ENCODE data around the gene EHMT1.
A peak's percentile ranks its signal among the peaks of the same experiment; 100 is the strongest.

The EHMT1 gene
- total RNA-seq, result 30.1 to 83.7 (median 43.9) reads per million in 17 experiments

DNA sequence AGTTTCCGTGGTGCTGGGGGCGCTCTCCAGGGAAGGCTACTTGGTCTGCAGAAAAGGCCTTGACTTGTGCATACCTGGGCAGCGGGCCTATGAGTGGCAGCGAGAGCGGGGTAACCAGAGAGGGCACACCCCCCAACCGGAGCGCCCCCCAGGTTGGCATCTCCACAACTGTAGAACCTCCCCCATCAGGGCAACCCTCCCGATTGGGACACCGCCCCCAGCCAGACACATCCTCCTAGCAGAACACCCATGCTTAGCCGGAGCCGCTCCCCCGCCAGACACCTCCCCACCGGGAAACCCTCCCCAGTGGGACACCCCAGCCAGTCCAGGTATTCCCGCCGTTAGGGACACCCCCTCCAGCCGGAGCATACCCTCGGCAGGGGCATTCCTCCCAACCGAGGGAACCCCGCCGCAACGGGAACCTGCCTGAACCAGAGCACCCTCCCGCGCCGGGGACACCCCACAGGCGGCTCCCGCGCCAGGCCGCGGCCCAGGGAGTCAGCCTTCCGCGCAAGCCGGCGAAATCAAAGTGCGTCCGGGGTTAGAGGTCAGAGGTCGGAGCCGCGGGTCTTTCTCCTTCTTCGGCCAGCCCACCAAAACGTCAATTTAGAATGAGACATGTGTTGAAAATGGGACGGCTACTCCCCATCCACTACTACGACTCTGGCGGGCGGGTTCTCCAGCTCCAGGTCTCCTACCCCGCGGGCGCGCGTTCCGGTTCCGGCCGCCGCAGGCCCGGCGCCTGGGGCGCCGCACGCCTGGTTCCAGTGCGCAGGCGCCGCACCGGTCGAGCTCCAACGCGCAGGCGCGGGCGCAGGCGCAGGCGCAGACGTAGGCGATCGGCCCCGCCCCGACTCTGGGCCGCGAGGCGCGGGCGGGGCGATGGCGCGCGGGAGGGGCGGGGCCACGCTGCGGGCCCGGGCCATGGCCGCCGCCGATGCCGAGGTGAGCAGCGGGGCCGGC, at the start of gene EHMT1:
Gene EHMT1 (plus strand): TSS at position 901 of the 963 bp plus-strand sequence. CDS start 24 bp downstream, at position 925.
- DNase-seq, result peak; percentile 95 to 99 (median 98)

GRCh38 chr9:137569609-137570203, 49.1 kb upstream of the EHMT1 start:
- no peak for DNase-seq

DNA sequence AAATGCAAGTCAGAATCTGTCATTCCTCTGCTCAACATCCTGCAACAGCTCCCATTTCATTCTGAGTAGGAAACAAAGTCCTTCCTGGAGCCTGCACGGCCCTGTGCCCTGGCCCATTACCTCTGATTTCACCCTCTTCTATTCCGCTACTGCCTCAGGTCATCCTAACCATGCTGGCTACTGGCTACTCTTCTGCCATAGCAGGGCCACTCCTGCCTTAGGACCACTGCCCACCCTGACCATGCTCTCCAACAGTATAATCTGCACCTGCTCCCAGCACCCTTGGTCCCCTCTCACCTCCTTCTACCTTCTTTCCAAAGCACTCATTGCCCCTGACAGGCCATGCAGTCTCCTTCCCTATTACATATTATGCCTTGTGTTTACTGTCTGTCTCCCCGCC, 48.2 kb upstream of the EHMT1 start:
- no peak for DNase-seq

- DNase-seq, result no peak
These were observed 44.6 kb upstream of the EHMT1 start for GRCh38 chr9:137574192-137574591.

DNA sequence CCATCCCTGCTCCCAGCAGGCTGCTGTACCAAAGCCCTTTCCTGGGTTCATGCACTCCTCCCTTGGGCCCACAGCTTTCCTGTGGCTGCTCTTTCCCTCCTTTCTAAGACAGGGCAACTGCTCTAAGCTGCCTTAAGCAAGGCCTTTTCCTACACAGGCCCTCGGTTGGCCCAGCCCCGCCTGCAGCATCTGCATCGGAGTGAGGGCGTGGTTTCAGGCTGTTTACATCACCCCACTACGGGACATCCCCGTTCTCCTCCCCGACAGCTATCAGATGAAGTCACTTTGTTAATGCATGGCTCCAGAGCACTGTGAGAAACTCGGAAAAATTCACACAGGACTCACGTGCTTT, 43.5 kb upstream of the EHMT1 start:
- DNase-seq, result no peak

GRCh38 chr9:137575716-137576411, 42.9 kb upstream of the EHMT1 start:
- no peak for DNase-seq

GRCh38 chr9:137578518-137579258, 40.1 kb upstream of the EHMT1 start, which contains the start of gene DPH7:
Gene DPH7 (minus strand): TSS chr9:137578925. CDS start chr9:137578777, 148 bp downstream.
- DNase-seq, result peak; percentile 96 to 99 (median 98)

DNA sequence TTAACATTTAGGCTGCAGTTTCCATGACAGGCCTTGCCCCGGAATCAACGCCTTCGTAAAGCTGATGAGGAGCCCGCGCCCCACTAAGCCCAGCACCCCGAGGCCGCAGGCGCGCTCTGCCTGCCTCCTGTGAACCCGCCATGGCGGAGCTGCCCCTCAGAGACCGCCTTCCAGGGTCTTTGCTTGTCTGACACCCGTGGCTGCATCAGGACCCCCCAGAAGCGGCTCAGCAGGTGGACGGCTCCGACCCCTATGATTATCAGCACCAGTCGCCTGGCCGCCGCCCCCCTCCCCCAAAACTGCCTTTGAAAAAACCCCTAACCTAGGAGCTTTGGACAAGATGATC, 39.6 kb upstream of the EHMT1 start:
- DNase-seq, result no peak

DNA sequence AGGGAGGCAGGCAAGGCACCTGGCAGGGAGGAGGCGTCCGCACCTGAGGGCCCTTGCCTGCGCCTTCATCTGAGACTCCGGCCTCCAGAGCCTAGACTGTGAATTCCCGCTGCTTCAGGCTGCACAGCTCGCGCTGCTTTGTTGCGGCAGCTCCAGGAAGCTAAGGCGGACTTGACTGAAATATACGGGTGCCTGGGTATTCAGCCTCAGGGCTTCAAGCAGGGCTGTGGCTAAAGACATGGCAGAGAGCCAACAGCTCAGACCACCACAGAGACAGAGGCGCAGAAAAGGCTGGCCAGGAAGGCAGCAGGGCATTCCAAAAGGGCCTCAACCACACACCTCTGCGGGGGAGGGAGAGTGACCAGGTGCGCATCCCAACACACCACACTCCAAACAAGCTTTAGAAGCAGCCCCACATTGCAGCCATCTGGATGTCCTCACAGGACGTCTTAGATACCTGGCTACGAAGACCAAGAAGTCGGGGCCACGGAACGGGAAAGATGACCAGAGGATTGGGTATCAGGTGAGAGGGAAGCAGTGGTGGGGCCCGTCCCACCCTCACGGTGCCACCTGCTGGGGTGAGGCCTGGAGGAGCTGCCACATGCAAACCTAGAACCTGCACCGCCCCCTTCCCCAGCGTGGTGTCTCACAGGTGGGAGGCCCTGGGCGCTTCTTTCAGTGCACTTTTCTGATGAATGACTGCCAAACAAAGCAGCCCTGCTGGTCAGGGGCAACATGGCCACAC, 38.4 kb upstream of the EHMT1 start:
- no peak for DNase-seq

- DNase-seq, result no peak
These were observed 37.9 kb upstream of the EHMT1 start for GRCh38 chr9:137580954-137581322.

- no peak for DNase-seq
These were observed 37.2 kb upstream of the EHMT1 start for GRCh38 chr9:137581361-137582285.

DNA sequence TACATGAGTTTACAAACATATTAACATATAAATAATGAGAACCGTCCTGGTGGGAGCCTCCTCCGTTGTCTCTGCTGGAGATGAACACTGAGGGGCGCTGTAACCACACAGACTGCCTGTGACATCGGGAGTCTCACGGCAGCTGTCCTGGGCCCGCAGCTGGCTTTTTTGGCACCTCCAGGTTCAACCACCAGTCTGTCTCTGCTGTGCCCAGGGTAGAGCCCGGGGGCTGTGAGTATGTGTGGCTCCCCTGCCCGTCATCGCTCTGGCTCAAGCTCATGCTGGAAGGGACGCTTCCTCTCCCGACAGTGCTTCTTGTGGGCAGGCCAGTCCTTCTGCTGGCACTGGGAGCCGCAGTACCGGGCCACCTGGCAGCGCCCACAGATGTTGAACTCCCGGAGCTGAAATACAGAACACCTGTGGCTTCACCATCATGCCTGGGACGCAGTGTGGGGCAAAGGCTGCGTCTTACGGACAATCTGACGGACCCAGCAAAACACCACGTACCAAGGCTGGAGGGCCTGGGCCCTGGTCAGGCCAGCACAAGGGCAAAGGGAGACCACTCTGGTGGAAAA, 36.4 kb upstream of the EHMT1 start:
- peak in 3 of 4 experiments; percentile 33 to 60 (median 42) for DNase-seq

DNA sequence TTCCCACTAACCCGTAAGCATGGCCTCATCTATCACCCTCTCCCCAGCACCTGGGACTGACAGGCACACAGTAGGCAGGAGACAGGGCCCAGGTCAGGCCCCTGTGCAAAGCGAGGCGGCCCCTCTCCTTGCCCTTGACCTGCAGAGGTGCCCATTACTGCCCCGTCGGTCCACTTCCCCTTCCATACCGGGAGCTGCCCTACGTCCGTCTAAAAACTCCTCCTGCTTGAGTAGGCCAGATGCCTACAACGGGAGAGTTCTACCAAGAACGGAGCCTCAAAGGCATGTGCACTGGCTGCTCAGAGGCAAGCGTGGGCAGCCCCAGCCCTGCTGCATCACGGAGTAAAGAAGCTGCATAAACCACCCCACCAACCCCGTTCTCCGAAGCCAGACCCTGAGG, 35.5 kb upstream of the EHMT1 start:
- DNase-seq, result no peak

- DNase-seq, result no peak
These were observed 34.8 kb upstream of the EHMT1 start for GRCh38 chr9:137583957-137584356.

GRCh38 chr9:137586854-137587253, 32.0 kb upstream of the EHMT1 start:
- no peak for DNase-seq

DNA sequence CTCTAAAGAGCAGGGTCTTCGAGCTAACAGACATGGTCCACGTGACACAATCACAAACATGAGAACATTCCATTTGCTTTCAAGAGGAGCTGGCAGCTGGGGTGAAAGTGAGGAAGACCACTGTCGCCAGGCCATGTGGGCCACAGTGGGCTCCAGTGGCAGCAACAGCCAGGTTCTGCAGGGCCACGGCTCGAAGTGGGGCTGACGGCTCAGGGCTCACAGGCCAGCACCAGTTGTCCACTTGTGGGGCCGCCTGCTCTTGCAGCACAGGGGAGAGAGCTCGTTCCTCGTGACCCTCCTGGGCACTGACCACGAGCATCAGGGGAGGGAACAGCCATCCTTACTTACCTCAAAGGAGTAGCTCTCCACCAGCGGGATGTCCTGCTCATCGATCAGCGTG, 30.5 kb upstream of the EHMT1 start:
- DNase-seq, result no peak

GRCh38 chr9:137588891-137589290, 29.9 kb upstream of the EHMT1 start:
- DNase-seq, result no peak

GRCh38 chr9:137589441-137590122, 29.2 kb upstream of the EHMT1 start:
- peak; percentile 26 to 55 (median 31) for DNase-seq

GRCh38 chr9:137590123-137590468, 28.7 kb upstream of the EHMT1 start:
- DNase-seq, result no peak
